GM18873 (cell line): ENCODE measurements around the gene TMEM63C.
"Not testable (repeated sequence)": the region's sequence is repeated elsewhere in the genome, so short reads cannot be mapped to it uniquely, and the experiment has no call there.

ENCODE experiments used
- ATAC-seq: cut with Tn5 transposase; IDR thresholded peaks from one replicate; pipeline ENCODE4 v1.9.1; 2021; ENCODE audit warnings: mild to moderate bottlenecking, moderate library complexity, moderate number of reproducible peaks; ENCODE audit not compliant: unreplicated experiment, low FRiP score

TMEM63C gene

DNA sequence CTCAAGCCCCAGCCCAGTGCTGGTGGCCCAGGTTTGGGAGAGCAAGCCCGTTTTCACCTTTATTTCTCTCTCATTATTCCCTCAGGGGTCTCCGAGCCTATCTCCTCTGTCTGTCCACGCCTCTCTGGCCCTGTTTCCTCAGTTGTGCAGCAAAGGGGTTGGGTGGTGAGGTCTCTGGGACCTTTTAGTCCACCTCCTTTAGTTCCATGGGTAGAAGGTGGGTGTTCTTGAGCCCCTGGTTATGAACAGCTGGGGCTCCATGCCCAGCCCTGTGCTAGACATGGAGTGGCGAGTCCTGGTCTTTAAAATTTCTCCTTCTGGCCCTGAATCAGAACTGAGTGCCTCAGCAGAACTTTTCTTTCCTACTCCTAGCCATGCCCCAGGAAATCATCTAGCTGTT is 90.7 kb downstream of the TMEM63C start:
- no peak for ATAC-seq

DNA sequence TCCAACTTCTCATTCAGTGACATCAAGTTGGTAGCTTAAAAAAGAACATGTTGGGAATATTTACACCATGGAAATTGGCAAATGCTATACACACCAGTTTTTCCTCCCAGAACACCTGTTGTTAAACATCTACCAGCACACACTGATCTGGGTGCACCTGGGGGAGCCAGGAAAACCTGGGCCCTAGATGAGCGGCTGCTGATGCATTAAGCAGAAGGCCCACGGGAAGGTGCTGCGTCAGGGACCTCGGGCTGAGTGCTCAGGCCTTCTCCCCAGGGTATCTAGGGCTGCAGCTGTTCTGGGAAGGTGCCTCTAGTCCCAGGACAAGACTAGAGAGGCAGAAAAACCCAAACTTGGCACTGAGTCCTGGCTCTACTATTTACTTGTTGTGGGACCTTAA is 92.2 kb downstream of the TMEM63C start:
- no peak for ATAC-seq

- no peak for ATAC-seq
These were observed 93.5 kb downstream of the TMEM63C start for GRCh38 chr14:77275041-77275580.

DNA sequence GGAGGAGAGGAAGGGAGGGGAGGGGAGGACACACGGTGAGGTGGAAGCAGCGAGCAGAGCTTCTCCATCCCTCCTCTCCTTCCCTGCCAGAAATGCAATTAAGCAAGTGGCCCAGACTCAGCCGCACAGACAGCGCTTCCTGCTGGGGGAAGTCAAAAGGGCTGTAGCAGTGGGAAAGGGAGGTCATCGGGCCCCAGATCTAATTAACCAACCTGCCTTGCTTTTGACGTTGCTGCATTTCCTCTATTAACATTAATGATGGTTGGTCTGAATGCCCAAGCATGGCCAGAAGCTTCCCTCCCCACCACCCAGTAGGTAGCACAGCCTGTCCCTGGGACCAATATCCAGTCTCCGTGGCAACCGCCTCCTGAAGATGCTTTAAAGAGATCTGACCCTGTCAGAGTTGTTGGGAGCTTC is 94.0 kb downstream of the TMEM63C start:
- no peak for ATAC-seq

- ATAC-seq = no peak
These were observed 94.8 kb downstream of the TMEM63C start for GRCh38 chr14:77276295-77276935.

DNA sequence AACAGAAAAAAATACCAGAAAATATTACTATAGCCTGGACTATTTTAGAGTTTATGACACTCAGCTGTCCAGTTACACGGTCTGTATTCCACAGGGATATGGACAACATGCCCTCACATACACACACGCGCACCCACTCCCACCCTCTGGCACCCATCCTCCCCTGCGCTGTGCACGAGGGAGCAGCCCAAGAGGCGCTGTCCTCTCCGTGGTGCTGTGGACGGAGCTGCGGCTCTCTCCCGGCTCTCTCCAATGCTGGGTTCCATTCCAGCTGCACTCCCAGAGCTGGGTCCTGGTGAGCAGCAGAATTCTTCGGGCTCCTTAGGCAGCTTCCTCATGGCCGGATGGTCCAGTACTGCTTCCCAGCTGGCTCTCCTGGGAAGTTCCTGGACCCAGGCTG is 95.4 kb downstream of the TMEM63C start:
- no peak for ATAC-seq

GRCh38 chr14:77278461-77279230 is 97.0 kb downstream of the TMEM63C start:
- no peak for ATAC-seq

DNA sequence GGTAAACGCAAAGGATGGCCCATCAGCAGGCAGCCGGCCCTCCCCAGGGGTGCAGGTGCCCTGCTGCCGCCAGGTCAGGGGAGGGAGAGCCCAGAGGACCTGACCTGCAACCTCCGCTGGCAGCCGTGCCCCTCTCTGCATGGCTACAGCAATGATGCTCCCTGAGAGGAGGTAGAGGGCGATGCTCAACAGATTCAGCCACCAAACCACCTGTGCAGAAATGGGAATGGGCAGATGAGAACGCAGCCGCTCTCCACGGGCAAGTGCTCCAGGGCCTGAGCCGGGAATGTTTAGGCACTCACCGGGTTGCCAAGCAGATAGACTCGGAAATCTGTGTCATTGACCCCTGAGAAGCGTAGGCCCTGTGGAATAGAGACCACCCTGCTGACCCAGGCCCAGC is 98.1 kb downstream of the TMEM63C start:
- ATAC-seq = no peak

GRCh38 chr14:77280921-77281320 is 99.3 kb downstream of the TMEM63C start:
- ATAC-seq = not testable (repeated sequence)

DNA sequence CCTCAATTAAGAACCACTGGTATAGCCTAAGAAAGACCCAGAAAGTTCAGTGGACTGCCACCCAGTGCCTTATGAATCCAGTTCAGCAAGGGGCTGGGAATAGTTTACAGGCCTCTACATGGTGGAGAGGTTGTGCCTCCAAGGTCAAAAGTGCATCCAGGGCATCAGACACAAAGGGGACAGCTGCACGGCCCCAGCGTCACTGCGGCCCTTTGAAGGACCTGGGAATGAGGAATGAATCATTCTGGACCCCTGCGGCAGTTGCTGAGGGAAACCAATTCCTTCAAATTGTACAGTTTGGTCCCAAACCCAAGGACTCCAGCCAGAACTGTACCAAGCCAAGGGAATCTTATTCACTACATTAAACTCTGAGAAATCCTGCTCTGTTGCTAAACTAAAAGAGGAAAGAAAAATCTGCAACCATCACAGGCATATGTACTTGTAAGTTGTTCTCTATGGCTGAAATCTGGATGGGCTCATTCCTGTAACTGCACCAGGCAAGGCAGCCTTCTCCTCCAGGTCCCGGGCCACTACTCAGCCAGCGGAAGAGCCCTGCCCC is 100.3 kb downstream of the TMEM63C start:
- no peak for ATAC-seq

GRCh38 chr14:77284066-77284465 is 102.5 kb downstream of the TMEM63C start:
- no peak for ATAC-seq

GRCh38 chr14:77284466-77284865 is 102.9 kb downstream of the TMEM63C start:
- no peak for ATAC-seq

DNA sequence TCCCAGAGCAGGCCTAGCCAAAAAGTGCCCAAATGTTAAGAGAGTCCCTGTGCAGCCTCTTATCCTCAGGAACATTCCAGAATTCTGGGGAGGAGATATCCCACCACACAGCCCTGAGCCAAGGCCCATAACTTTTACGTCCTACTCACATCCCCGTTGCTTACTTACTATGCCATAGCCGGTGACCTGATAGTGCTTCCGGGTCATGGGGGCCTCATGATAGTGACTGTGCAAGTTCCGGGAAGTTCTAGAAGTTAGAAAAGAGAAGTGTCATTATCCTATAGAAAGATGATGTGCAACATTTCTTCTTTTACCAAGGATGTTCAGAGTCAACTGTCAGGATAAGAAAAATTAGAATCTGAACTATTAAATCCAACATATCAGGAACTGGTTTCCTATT is 105.0 kb downstream of the TMEM63C start:
- no peak for ATAC-seq

- ATAC-seq = no peak
These were observed 109.1 kb downstream of the TMEM63C start for GRCh38 chr14:77290705-77291104.

GRCh38 chr14:77296155-77296554 is 114.6 kb downstream of the TMEM63C start:
- no peak for ATAC-seq

GRCh38 chr14:77296906-77297305 is 115.3 kb downstream of the TMEM63C start:
- ATAC-seq = no peak

DNA sequence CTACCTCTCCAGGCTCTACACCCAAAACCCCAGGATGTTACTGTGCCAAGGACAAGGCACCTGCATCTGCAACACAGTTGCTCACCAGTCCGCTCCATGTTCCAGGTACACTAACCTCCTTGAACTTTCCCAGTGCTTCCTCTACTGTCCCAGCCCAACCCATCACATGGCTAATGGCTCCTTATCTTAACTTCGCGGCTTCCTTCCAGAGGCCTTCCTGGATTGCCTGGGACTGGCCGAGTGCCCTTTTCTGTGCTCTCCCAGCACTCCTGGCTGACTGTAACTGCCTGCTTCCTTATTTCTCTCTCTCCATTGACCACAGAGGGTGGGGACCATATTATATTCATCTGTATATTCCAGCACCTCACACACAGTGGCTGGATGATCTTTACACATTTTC is 118.2 kb downstream of the TMEM63C start:
- no peak for ATAC-seq

DNA sequence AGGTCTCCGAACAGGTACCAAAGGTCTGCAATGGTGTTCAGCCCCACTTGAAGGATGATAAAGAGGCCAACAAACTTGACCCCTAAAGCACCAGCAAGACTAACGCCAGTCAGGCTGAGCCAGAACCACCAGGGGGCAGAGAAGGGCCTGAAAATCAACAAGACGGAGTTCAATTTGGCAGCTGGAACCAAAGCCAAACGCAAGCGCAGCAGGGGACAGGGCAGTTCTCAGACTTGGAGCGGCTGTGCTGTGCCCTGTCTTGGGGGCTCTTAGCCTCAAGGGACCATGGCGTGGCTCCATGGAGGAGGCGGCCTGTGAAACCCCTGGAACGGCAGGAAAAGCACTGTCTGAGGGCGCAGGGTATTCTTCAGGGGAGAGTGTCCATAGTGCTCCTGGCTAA is 119.5 kb downstream of the TMEM63C start:
- no peak for ATAC-seq

DNA sequence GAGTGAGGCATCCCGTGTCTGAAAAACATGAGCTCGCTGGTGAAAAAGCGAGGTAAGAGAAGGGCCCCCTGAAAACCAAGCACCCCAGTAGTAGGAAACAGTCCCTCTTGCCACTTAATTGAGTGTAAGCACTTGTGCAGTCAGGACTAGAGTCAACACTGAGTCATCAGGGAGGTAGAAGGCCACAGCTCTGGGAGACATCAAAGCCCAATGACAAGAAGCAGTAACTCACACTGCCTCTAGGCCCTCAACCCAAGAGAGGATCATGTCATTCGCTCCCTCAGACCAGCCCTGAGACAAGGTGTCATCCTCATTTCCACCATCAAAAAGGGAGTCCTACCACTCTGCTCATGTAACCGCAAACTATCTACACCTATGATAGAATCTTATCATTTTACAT is 121.3 kb downstream of the TMEM63C start:
- no peak for ATAC-seq

DNA sequence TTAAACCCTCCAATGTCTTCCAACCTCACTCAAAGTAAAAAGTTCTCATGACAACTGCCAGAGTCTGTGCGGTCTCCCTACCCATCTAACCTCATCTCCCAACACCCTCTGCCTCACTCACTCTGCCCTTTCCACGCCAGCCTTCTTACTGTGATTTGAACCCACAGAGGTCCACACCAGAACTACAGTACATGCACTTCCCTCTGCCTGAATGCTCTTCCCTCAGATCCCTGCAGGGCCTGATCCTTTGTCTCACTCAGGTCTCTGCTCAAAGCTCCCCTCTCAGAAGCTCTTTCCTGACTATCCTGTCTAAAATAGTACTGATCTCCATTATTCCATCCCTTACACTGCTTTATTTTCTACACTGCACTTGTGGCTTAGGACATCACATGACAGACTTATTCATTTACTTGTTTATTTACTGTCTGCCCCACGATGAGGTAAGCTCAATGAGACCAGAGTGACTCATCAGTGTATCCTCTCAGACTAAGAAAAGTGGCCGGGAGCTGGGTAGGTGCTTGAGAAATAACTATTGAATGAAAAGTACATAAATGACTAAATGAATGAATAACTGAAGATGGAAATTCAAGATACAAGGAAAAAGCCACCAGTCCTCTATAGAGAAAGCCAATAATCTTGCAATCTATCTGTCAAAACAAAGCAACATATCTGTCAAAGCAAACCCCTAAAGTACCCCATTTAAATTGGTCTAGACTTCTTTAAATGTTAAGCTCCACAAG is 122.0 kb downstream of the TMEM63C start:
- no peak for ATAC-seq

GRCh38 chr14:77305696-77306095 is 124.1 kb downstream of the TMEM63C start:
- no peak for ATAC-seq
